ENCODE data around the gene PPP1R14B. TPM values are rescaled to one million over a fixed set of nuclear protein-coding genes. Genes with fewer than 3 reads are reported as not detected.

PPP1R14B gene
- total RNA-seq, 1 donor from 2014 or later, result 187 TPM

GRCh38 chr11:64263021-64263946 is 16.5 kb upstream of the PPP1R14B start:
- Mint-ChIP-seq H3K9me3 (no peaks in the 10 kb centered on the region), H3K36me3 (peaks cover 11% of the 10 kb centered on the region), H3K27ac (no peak overlapping the region), H3K4me3 (no peak overlapping the region), H3K4me1 (ENCODE audit: unreplicated experiment) (peaks cover 4% of the 10 kb centered on the region), H3K27me3 (no peaks in the 10 kb centered on the region)
- no peak for DNase-seq (ENCODE audit: extremely low spot score, unreplicated experiment)
- no peak for TF ChIP-seq CTCF (conservative IDR thresholded peaks at IDR 0.05)

- no peaks in the 10 kb centered on the region for H3K4me1 Mint-ChIP-seq (ENCODE audit: unreplicated experiment)
- no peaks in the 10 kb centered on the region for H3K9me3 Mint-ChIP-seq
- no peak overlapping the region for H3K27ac Mint-ChIP-seq
- H3K27me3 Mint-ChIP-seq, result no peaks in the 10 kb centered on the region
- no peak for DNase-seq (ENCODE audit: extremely low spot score, unreplicated experiment)
- no peak overlapping the region for H3K4me3 Mint-ChIP-seq
- no peak for TF ChIP-seq CTCF (conservative IDR thresholded peaks at IDR 0.05)
- peaks cover 11% of the 10 kb centered on the region for H3K36me3 Mint-ChIP-seq
Observed at GRCh38 chr11:64262271-64263002, 15.7 kb upstream of the PPP1R14B start.

- no peaks in the 10 kb centered on the region for H3K4me1 Mint-ChIP-seq (ENCODE audit: unreplicated experiment)
- no peak overlapping the region for H3K27ac Mint-ChIP-seq
- no peaks in the 10 kb centered on the region for H3K9me3 Mint-ChIP-seq
- H3K4me3 Mint-ChIP-seq, result no peak overlapping the region
- no peak for DNase-seq (ENCODE audit: extremely low spot score, unreplicated experiment)
- TF ChIP-seq CTCF (conservative IDR thresholded peaks at IDR 0.05), result no peak
- H3K27me3 Mint-ChIP-seq, result no peaks in the 10 kb centered on the region
- peaks cover 11% of the 10 kb centered on the region for H3K36me3 Mint-ChIP-seq
Observed at GRCh38 chr11:64261556-64262080, 14.9 kb upstream of the PPP1R14B start.

GRCh38 chr11:64260147-64260708 is 13.5 kb upstream of the PPP1R14B start:
- no peaks in the 10 kb centered on the region for H3K27me3 Mint-ChIP-seq

More at GRCh38 chr11:64260147-64260708, 13.5 kb upstream of the PPP1R14B start:
- H3K27ac Mint-ChIP-seq, result no peak overlapping the region
- no peak for DNase-seq (ENCODE audit: extremely low spot score, unreplicated experiment)
- no peak overlapping the region for H3K4me3 Mint-ChIP-seq
- H3K4me1 Mint-ChIP-seq (ENCODE audit: unreplicated experiment), result no peaks in the 10 kb centered on the region
- peaks cover 11% of the 10 kb centered on the region for H3K36me3 Mint-ChIP-seq
- TF ChIP-seq CTCF (conservative IDR thresholded peaks at IDR 0.05), result no peak
- no peaks in the 10 kb centered on the region for H3K9me3 Mint-ChIP-seq
